C4-2B (cell line): ENCODE results near the gene TNFAIP2.

Source experiments
- CTCF ChIP-seq: fragments of 450-650 bp; conservative IDR thresholded peaks from 2 replicates; pipeline ENCODE4 v1.5.1; 2017; ENCODE audit warnings: mild to moderate bottlenecking
- ZFX ChIP-seq: fragments of 450-650 bp; IDR thresholded peaks from 2 replicates; pipeline ENCODE4 v1.6.1; 2017

GRCh38 chr14:103184046-103184445 is 60.8 kb downstream of the TNFAIP2 start:
- TF ChIP-seq CTCF = no peak
- TF ChIP-seq ZFX = no peak
